Inflammatory macrophage treated with lipopolysaccharide for 1 hour (primary cell): ENCODE data around the gene QKI.

ENCODE experiments used
- DNase-seq, 2 donors: peaks; one replicate each; pipeline ENCODE4 v3.0.0-alpha.2; 2020 to 2022

Gene QKI

GRCh38 chr6:163539101-163539762, 124.7 kb downstream of the QKI start:
- no peak for DNase-seq

- DNase-seq, result no peak
These were observed 128.8 kb downstream of the QKI start for GRCh38 chr6:163543321-163543720.

- no peak for DNase-seq
These were observed 130.9 kb downstream of the QKI start for GRCh38 chr6:163545370-163545769.

- no peak for DNase-seq
These were observed 132.8 kb downstream of the QKI start for GRCh38 chr6:163547287-163547686.

- DNase-seq, result no peak
These were observed 134.1 kb downstream of the QKI start for GRCh38 chr6:163548624-163549023.

GRCh38 chr6:163554032-163554431, 139.5 kb downstream of the QKI start:
- DNase-seq, result no peak

GRCh38 chr6:163554663-163555062, 140.1 kb downstream of the QKI start:
- peak; percentile 41 to 78 for DNase-seq

- DNase-seq, result peak in 1 of 2 donors; percentile 24
These were observed 145.1 kb downstream of the QKI start for GRCh38 chr6:163559661-163560060.

- DNase-seq, result no peak
These were observed 148.8 kb downstream of the QKI start for GRCh38 chr6:163563318-163563717.

GRCh38 chr6:163564534-163564933, 150.0 kb downstream of the QKI start:
- no peak for DNase-seq

- no peak for DNase-seq
These were observed 150.6 kb downstream of the QKI start for GRCh38 chr6:163565140-163565539.

- DNase-seq, result no peak
These were observed 151.5 kb downstream of the QKI start for GRCh38 chr6:163566056-163566455.

GRCh38 chr6:163568275-163568674, 153.8 kb downstream of the QKI start:
- DNase-seq, result no peak

- no peak for DNase-seq
These were observed 156.2 kb downstream of the QKI start for GRCh38 chr6:163570579-163571231.

- DNase-seq, result no peak
These were observed 157.2 kb downstream of the QKI start for GRCh38 chr6:163571730-163572129.

GRCh38 chr6:163572612-163573011, 158.1 kb downstream of the QKI start:
- no peak for DNase-seq

GRCh38 chr6:163573503-163574179, 159.1 kb downstream of the QKI start:
- no peak for DNase-seq

- DNase-seq, result no peak
These were observed 161.6 kb downstream of the QKI start for GRCh38 chr6:163576114-163576513.

GRCh38 chr6:163577404-163577803, 162.9 kb downstream of the QKI start:
- DNase-seq, result no peak

GRCh38 chr6:163579111-163579879, 164.8 kb downstream of the QKI start:
- no peak for DNase-seq

GRCh38 chr6:163579880-163580295, 165.4 kb downstream of the QKI start:
- no peak for DNase-seq

GRCh38 chr6:163580311-163581030, 166.0 kb downstream of the QKI start:
- DNase-seq, result no peak

- no peak for DNase-seq
These were observed 169.0 kb downstream of the QKI start for GRCh38 chr6:163583558-163583957.
